Measurements from ENCODE around the gene MMP11.

DNA sequence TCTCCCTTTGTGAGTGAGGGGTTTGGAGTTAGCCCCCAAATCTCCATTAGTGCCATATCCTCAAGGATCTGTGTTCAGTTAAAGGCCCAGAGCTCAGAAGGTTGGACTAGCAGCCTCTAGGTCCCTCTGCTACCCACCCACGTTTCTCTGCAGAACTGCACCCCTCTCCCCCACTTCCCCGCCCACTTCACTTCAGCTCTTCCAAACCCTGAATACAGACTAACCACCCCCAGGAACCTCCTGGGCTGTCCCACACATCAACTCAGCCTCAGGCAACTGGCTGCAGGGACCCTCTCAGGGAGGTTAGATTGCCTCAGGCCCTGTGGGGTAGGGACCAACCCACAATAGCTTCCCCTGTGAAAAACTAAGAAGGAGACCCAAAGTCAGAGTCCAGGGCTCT is 19.3 kb upstream of the MMP11 start:
- TF ChIP-seq MED1 (CRISPR knock-in tag; IDR thresholded peaks at IDR 0.05) (no peak), POLR2AphosphoS5 (IDR thresholded peaks at IDR 0.05; ENCODE audit: low read depth, low read length) (no peak), NFYB (CRISPR knock-in tag; IDR thresholded peaks at IDR 0.05) (no peak), MTA1 (CRISPR knock-in tag; IDR thresholded peaks at IDR 0.05; ENCODE audit: borderline replicate concordance) (no peak), ZNF253 (CRISPR knock-in tag; IDR thresholded peaks at IDR 0.05; ENCODE audit: borderline replicate concordance) (no peak)
